GM19025 (cell line): Measurements from ENCODE around the gene MLH1.
"Not testable (repeated sequence)": the region's sequence is repeated elsewhere in the genome, so short reads cannot be mapped to it uniquely, and the experiment has no call there.

Source experiments
- ATAC-seq: cut with Tn5 transposase; IDR thresholded peaks from one replicate; pipeline ENCODE4 v1.9.1; 2021; ENCODE audit warnings: mild to moderate bottlenecking, low read depth, moderate library complexity; ENCODE audit not compliant: unreplicated experiment

Gene MLH1

GRCh38 chr3:36993326-36994283 lies at the start of gene MLH1:
MLH1 (plus strand) TSS chr3:36993518; CDS start chr3:36993548, 30 bp downstream.
- peak; percentile 87 for ATAC-seq

DNA sequence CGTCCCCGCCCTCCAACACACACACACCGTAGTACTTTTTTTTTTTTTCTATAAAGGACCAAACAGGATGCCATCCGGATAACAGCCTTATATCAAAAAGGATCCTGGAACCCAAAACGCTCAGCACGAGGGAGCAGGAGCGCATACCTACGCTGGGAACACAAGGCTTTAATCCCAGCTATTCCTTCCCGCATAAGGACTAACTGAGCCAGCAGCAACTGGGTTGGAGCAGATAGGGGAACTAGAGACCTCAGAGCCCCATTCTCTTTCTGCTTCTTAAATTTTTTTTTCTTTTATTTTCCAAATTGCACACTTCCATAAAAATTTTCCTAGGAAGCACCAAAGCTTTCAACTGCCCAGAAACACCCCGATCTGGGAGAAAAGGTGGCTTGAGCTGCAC lies 49.7 kb upstream of the MLH1 start:
- no peak for ATAC-seq

- ATAC-seq = peak; percentile 55
These were observed 49.2 kb upstream of the MLH1 start for GRCh38 chr3:36944012-36944640.

- ATAC-seq = peak; percentile 56
These were observed 48.6 kb upstream of the MLH1 start, which contains the start of gene TRANK1 for GRCh38 chr3:36944641-36945270. TRANK1 (minus strand) TSS chr3:36945054; CDS start chr3:36944809, 245 bp downstream.

DNA sequence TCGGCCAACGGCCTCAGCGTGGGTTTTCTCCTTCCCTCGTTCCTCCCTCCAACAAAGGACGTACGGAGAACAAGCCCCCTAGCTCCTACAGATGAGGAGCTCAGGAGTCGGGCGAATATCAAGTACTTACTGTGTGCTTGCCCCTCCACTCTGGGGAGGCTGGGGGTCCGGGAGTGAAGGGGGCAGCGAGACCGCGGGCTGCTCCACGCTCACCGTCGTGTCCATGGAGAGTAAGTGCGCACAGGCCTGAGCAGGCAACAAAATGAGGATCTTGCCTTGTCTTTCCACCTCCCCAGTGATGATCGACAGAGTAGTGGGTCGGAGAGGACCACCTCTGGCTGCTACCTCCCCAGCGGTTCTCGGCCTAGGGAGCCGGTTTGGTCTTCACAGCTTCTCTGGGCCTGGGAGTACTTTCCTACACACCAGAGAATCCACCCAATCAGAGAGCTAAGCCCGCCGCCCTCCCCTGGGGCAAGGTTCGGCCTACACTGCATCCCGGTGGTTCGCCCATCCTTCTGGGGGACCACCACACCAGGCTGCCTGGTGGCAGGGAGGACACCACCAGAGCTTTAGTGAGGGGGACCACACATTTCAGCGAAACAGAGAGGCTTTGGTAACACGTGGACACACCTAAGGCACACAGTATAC lies 47.9 kb upstream of the MLH1 start:
- ATAC-seq = no peak

DNA sequence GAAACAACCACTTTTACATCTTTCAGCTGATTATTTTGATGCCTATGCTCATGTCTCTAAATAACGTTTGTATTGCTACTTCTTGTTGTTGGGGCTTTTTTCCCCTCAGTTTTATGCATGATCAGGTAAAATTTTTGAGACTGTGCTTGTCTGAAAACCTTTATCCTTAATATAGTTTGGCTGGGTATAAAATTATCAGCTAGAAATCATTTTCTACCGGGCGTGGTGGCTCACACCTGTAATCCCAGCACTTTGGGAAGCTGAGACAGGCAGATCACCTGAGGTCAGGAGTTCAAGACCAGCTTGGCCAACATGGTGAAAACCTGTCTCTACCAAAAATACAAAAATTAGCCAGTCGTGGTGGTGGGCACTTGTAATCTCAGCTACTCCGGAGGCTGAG lies 45.5 kb upstream of the MLH1 start:
- ATAC-seq = not testable (repeated sequence)

DNA sequence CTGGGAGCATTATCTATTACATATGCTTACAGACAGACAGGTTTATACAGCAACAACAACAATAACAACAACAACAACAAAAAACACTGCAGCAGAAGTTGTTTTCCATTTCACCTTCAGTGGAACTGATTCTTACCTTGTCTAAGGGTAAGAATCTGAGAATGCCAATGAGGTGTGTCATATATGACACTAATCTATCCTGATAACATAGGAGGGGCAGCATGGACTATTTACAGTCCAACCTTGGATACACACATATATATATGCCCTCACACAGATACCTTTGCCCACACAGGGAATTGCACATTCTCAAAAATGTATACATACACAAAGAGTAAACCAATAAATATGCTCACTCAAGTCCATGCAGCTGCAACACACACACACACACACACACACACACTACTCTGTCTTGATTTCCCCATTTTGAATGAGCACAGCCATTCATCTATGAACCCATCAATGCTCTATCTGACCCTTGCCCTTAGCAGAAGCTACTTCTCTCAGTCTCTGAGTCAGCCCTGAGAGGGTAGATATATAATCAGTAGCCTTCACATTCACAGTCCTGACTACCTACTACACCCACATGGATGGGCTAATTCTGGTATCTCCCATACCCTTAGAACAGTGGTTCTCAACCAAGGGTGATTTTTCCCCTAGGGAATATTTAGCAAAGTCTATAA lies 38.7 kb upstream of the MLH1 start:
- no peak for ATAC-seq

- ATAC-seq = no peak
These were observed 37.2 kb upstream of the MLH1 start for GRCh38 chr3:36956155-36956554.

DNA sequence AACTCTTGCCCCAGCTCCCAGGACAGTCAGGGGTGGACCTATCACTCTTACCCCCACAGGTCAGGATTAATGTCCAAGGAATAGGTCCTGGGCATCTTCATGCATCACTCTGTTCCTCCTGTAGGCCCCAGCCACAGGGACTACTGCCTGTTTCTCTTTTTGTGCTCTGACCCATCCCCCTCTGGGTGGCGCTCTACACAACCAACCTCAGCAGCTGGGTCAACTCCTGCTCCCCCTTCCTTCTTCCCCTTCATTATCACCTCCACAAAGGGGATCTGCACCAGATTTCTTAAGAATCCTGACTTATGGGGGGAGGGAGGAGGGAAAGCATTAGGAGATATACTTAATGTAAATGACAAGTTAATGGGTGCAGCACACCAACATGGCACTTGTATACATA lies 36.3 kb upstream of the MLH1 start:
- ATAC-seq = no peak

- no peak for ATAC-seq
These were observed 35.2 kb upstream of the MLH1 start for GRCh38 chr3:36957862-36958686.

GRCh38 chr3:36959821-36960220 lies 33.5 kb upstream of the MLH1 start:
- no peak for ATAC-seq

GRCh38 chr3:36960502-36960901 lies 32.8 kb upstream of the MLH1 start:
- ATAC-seq = no peak

DNA sequence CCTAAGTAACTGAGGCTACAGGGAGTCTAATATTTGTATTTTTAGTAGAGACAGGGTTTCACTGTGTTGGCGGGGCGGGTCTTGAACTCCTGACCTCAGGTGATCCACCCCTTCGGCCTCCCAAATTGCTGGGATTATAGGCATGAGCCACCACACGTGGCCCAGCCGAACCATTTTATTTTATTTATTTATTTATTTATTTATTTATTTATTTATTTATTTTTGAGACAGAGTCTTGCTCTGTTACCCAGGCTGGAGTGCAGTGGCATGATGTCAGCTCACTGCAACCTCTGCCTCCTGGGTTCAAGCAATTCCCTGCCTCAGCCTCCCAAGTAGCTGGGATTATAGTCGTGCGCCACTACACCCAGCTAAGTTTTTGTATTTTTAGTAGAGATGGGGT lies 30.3 kb upstream of the MLH1 start:
- not testable (repeated sequence) for ATAC-seq

DNA sequence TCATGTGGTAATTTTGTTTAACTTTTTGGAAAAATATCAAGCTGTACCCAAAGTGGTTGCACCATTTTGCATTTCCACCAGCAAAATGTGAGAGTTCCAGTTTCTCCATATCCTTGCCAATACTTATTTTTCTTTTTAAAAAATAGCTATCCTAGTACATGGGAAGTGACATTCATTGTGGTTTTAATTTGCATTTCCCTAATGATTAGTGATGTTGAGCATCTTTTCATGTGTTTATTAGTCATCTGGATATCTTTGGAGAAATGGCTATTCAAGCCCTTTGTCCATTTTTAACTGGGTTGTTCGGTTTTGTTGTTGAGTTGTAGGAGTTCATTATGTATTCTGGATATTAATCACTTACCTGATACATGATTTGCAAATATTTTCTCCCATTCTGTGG lies 29.0 kb upstream of the MLH1 start:
- ATAC-seq = no peak

DNA sequence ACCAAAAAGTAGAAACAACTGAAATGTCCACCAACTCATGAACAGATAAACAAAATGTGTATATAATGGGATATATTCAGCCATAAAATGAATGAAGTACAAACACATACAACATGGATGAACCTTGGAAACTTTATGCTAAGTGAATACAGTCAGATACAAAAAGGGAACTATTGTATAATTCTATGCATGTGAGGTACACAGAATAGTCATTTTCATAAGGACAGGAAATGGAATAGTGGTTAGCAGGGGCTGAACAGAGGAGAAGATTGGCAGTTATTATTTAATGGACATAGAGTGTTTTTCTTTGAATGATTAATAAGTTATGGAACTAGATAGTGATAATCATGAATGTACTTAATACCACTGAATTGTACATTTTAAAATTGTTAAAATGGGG lies 28.5 kb upstream of the MLH1 start:
- ATAC-seq = no peak

DNA sequence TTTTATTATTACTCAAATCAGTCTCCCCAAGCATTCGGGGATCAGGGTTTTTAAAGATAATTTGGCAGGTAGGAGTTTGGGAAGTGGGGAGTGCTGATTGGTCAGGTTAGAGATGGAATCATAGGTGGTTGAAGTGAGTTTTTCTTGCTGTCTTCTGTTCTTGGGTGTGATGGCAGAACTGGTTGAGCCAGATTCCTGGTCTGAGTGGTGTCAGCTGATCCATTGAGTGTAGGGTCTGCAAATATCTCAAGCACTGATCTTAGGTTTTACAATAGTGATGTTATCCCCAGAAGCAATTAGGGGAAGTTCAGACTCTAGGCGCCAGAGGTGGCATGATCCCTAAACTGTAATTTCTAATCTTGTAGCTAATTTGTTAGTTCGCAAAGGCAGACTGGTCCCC lies 27.9 kb upstream of the MLH1 start:
- ATAC-seq = no peak

DNA sequence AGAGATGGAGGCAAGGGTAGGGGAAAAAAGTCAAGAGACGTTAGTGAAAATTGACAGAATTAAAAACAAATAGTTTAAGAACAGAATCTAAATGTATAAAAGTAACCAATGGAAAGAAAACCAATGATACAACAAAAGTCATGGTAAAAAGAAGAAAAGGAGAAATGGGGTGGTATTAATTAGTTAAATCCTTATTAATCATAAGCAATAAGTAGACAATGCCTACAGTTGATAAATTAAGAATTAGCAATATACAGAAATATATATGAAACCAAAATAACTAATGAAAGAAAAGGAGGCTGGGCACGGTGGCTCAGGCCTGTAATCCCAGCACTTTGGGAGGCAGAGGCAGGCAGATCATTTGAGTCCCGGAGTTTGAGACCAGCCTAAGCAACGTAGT lies 24.2 kb upstream of the MLH1 start:
- no peak for ATAC-seq

- ATAC-seq = peak; percentile 96
These were observed 23.5 kb upstream of the MLH1 start for GRCh38 chr3:36969540-36970432.
